ENCODE results near the gene SRGAP2. TPM values are rescaled to one million over a fixed set of nuclear protein-coding genes. Genes with fewer than 3 reads are reported as not detected.
A peak's percentile ranks its signal among the peaks of the same experiment; 100 is the strongest.
"Not testable (repeated sequence)": the region's sequence is repeated elsewhere in the genome, so short reads cannot be mapped to it uniquely, and the experiment has no call there.

SRGAP2 gene
- total and polyA plus RNA-seq, 4 donors: 14.9 to 99.2 (median 55.0) TPM

GRCh38 chr1:206196748-206197424 lies 6.5 kb upstream of the SRGAP2 start:
- H3K9ac ChIP-seq (ENCODE audit: insufficient read depth in 1 of 2, low read length in 2 of 2); H3K36me3 ChIP-seq (ENCODE audit: control insufficient read depth in 4 of 4, insufficient read depth in 4 of 4, low read length in 4 of 4); ATAC-seq (ENCODE audit: insufficient read depth, low FRiP score); H3K27ac ChIP-seq (ENCODE audit: low read depth in 1 of 2, low read length in 1 of 2); DNase-seq; H3K4me3 ChIP-seq; H3K27me3 ChIP-seq (ENCODE audit: control insufficient read depth in 3 of 3, insufficient read depth in 3 of 3, low read length in 2 of 3); H3K4me1 ChIP-seq (ENCODE audit: control insufficient read depth in 5 of 5, insufficient read depth in 5 of 5, low read length in 5 of 5); H3K9me3 ChIP-seq (ENCODE audit: control insufficient read depth in 4 of 4, insufficient read depth in 3 of 4, low read length in 3 of 4): not testable (repeated sequence)
- WGBS, 2 donors: 86 to 87% methylated on average over 3 of the region's 3 CpGs

DNA sequence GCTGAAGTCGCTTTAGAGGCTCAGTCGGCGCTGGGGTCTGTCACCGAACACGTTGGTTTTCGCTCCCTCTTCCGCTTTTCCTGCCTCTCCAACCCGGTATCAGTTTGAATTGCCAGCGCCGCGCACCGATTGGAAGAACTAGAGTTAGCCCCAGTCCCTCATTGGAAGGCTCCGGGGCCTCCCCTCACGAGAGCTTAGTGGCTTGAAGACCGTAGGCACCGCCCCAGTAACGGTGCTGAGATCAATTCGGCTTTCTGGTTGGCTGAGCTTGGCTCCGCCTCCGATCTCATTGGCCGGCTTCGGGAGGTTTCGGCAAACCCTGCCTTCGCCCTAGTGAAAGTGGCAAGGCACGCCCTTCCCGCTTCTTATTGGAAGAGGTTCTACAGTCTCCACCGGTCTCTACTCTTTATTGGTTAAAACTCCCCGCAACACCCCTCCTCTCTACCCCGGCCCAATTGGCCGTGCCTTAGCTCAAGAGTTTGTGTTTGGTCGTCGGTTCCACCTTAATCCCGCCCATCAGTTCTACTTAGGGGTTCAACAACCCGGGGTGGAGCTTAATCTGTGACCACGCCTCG lies 465 bp upstream of the SRGAP2 start, which contains the start of gene FAM72A:
FAM72A (minus strand) TSS at position 51 of the 575 bp plus-strand sequence. CDS start 814 bp downstream, outside the sequence.
- 0% methylated on average over 19 to 22 of the region's 36 CpGs for WGBS, 2 donors

DNA sequence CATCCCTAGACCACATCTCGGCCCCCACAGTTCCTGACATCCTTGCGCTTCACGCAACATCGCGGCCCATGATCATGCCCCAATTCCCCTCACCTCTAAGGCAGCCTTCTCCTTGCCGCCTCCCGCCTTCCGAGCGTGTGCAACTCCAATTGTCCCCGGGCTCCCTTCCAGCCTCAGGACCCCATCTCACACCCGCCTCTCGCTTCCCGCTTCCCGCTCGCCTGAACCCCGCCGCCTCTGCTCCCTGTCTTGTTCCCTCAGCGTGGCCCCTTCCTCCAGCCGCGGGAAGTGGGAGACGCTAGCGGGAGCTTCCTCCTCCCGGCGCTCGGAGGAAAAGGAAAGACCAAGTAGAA lies 794 bp downstream of the SRGAP2 start:
- H3K27ac ChIP-seq (ENCODE audit: low read depth in 1 of 2, low read length in 1 of 2): peak overlapping the region in 1 of 2 donors; percentile 79
- ATAC-seq (ENCODE audit: insufficient read depth, low FRiP score); H3K9me3 ChIP-seq (ENCODE audit: control insufficient read depth in 4 of 4, insufficient read depth in 3 of 4, low read length in 3 of 4); H3K4me3 ChIP-seq; H3K9ac ChIP-seq (ENCODE audit: insufficient read depth in 1 of 2, low read length in 2 of 2); H3K4me1 ChIP-seq (ENCODE audit: control insufficient read depth in 5 of 5, insufficient read depth in 5 of 5, low read length in 5 of 5); DNase-seq; H3K27me3 ChIP-seq (ENCODE audit: control insufficient read depth in 3 of 3, insufficient read depth in 3 of 3, low read length in 2 of 3); H3K36me3 ChIP-seq (ENCODE audit: control insufficient read depth in 4 of 4, insufficient read depth in 4 of 4, low read length in 4 of 4): not testable (repeated sequence)
- WGBS, 2 donors: 5% methylated on average over 4 of the region's 25 CpGs; no CpG with 5 or more reads in 1 of the 2 donors

More for the DNA sequence above, 465 bp upstream of the SRGAP2 start, which contains the start of gene FAM72A:
- peak; percentile 99 to 100 (median 100) for DNase-seq
- not testable (repeated sequence) for H3K9ac ChIP-seq (ENCODE audit: insufficient read depth in 1 of 2, low read length in 2 of 2); H3K4me1 ChIP-seq (ENCODE audit: control insufficient read depth in 5 of 5, insufficient read depth in 5 of 5, low read length in 5 of 5); H3K27me3 ChIP-seq (ENCODE audit: control insufficient read depth in 3 of 3, insufficient read depth in 3 of 3, low read length in 2 of 3); H3K36me3 ChIP-seq (ENCODE audit: control insufficient read depth in 4 of 4, insufficient read depth in 4 of 4, low read length in 4 of 4); H3K9me3 ChIP-seq (ENCODE audit: control insufficient read depth in 4 of 4, insufficient read depth in 3 of 4, low read length in 3 of 4)
- Histone ChIP-seq H3K4me3 (peak within 1 kb of the TSS; percentile 28), H3K27ac (ENCODE audit: low read depth in 1 of 2, low read length in 1 of 2) (peak within 1 kb of the TSS; percentile 66 to 79)
- peak; percentile 87 for ATAC-seq (ENCODE audit: insufficient read depth, low FRiP score)

- 0 to 1% methylated on average over 11 to 24 of the region's 25 CpGs for WGBS, 2 donors
- not testable (repeated sequence) for H3K4me3 ChIP-seq; H3K9me3 ChIP-seq (ENCODE audit: control insufficient read depth in 4 of 4, insufficient read depth in 3 of 4, low read length in 3 of 4); H3K9ac ChIP-seq (ENCODE audit: insufficient read depth in 1 of 2, low read length in 2 of 2); ATAC-seq (ENCODE audit: insufficient read depth, low FRiP score); H3K36me3 ChIP-seq (ENCODE audit: control insufficient read depth in 4 of 4, insufficient read depth in 4 of 4, low read length in 4 of 4); H3K27me3 ChIP-seq (ENCODE audit: control insufficient read depth in 3 of 3, insufficient read depth in 3 of 3, low read length in 2 of 3); H3K4me1 ChIP-seq (ENCODE audit: control insufficient read depth in 5 of 5, insufficient read depth in 5 of 5, low read length in 5 of 5)
- H3K27ac ChIP-seq (ENCODE audit: low read depth in 1 of 2, low read length in 1 of 2): peak overlapping the region; percentile 31 to 60
- DNase-seq: peak; percentile 47 to 61 (median 58)
Measured at GRCh38 chr1:206204871-206205270, 1.5 kb downstream of the SRGAP2 start.

- not testable (repeated sequence) for ATAC-seq (ENCODE audit: insufficient read depth, low FRiP score); H3K9ac ChIP-seq (ENCODE audit: insufficient read depth in 1 of 2, low read length in 2 of 2); H3K27ac ChIP-seq (ENCODE audit: low read depth in 1 of 2, low read length in 1 of 2); H3K9me3 ChIP-seq (ENCODE audit: control insufficient read depth in 4 of 4, insufficient read depth in 3 of 4, low read length in 3 of 4); H3K4me3 ChIP-seq; H3K27me3 ChIP-seq (ENCODE audit: control insufficient read depth in 3 of 3, insufficient read depth in 3 of 3, low read length in 2 of 3); H3K4me1 ChIP-seq (ENCODE audit: control insufficient read depth in 5 of 5, insufficient read depth in 5 of 5, low read length in 5 of 5); H3K36me3 ChIP-seq (ENCODE audit: control insufficient read depth in 4 of 4, insufficient read depth in 4 of 4, low read length in 4 of 4); DNase-seq
- 6% methylated on average over 18 of the region's 31 CpGs; no CpG with 5 or more reads in 1 of the 2 donors for WGBS, 2 donors
Measured at GRCh38 chr1:206205569-206205968, 2.2 kb downstream of the SRGAP2 start.

GRCh38 chr1:206210802-206211201 lies 7.5 kb downstream of the SRGAP2 start:
- H3K4me1 ChIP-seq (ENCODE audit: control insufficient read depth in 5 of 5, insufficient read depth in 5 of 5, low read length in 5 of 5); ATAC-seq (ENCODE audit: insufficient read depth, low FRiP score); H3K27ac ChIP-seq (ENCODE audit: low read depth in 1 of 2, low read length in 1 of 2); H3K4me3 ChIP-seq; H3K36me3 ChIP-seq (ENCODE audit: control insufficient read depth in 4 of 4, insufficient read depth in 4 of 4, low read length in 4 of 4); H3K27me3 ChIP-seq (ENCODE audit: control insufficient read depth in 3 of 3, insufficient read depth in 3 of 3, low read length in 2 of 3); H3K9ac ChIP-seq (ENCODE audit: insufficient read depth in 1 of 2, low read length in 2 of 2); H3K9me3 ChIP-seq (ENCODE audit: control insufficient read depth in 4 of 4, insufficient read depth in 3 of 4, low read length in 3 of 4): not testable (repeated sequence)
- no CpG with 5 or more reads among the region's 1 CpG for WGBS, 2 donors
- peak; percentile 3 to 46 (median 35) for DNase-seq

DNA sequence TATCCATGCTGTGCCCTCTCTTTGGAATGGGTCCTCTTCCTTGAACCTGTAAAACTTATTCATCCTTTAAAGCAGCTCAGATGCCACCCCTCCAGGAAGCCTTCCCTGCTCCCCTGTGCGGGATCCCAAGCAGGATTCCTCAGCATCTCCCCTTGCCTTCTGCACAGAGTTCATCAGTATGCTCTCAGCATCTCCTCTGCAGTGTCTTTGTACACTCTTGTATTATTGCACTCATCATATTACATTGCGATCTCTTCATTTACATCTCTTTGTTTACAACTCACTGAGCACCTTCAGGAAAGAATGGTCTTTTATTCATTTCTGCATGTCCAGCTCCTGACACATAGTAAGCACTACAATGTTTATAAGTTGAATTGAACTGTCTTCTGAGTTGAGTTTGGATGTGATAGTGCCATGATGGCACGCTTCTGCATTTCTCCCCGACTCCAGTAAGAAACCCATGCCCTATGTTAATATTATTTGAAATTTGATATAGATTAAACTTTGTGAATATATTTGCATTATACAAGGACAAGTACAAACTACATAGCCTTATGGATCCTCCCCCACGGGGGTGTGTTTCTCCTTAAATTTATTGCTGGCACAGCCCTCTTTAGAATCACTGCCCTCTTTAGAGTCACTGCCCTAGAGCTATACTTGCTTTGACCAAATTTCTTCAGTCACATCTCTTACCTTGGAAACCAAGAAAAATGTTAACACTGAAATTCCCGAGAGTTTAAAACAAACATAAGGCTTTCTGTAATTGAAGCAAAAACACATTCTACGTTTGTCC lies 12.5 kb downstream of the SRGAP2 start:
- WGBS, 2 donors: 71 to 77% methylated on average over 4 of the region's 7 CpGs
- not testable (repeated sequence) for H3K36me3 ChIP-seq (ENCODE audit: control insufficient read depth in 4 of 4, insufficient read depth in 4 of 4, low read length in 4 of 4); H3K27ac ChIP-seq (ENCODE audit: low read depth in 1 of 2, low read length in 1 of 2); H3K27me3 ChIP-seq (ENCODE audit: control insufficient read depth in 3 of 3, insufficient read depth in 3 of 3, low read length in 2 of 3); H3K4me3 ChIP-seq; DNase-seq; H3K4me1 ChIP-seq (ENCODE audit: control insufficient read depth in 5 of 5, insufficient read depth in 5 of 5, low read length in 5 of 5); ATAC-seq (ENCODE audit: insufficient read depth, low FRiP score); H3K9ac ChIP-seq (ENCODE audit: insufficient read depth in 1 of 2, low read length in 2 of 2); H3K9me3 ChIP-seq (ENCODE audit: control insufficient read depth in 4 of 4, insufficient read depth in 3 of 4, low read length in 3 of 4)

- H3K9me3 ChIP-seq (ENCODE audit: control insufficient read depth in 4 of 4, insufficient read depth in 3 of 4, low read length in 3 of 4); DNase-seq: not testable (repeated sequence)
- 78 to 88% methylated on average over 1 to 2 of the region's 3 CpGs for WGBS, 2 donors
Measured at GRCh38 chr1:206218285-206218684, 14.9 kb downstream of the SRGAP2 start.

More at GRCh38 chr1:206218285-206218684, 14.9 kb downstream of the SRGAP2 start:
- not testable (repeated sequence) for H3K27ac ChIP-seq (ENCODE audit: low read depth in 1 of 2, low read length in 1 of 2); ATAC-seq (ENCODE audit: insufficient read depth, low FRiP score); H3K9ac ChIP-seq (ENCODE audit: insufficient read depth in 1 of 2, low read length in 2 of 2); H3K4me3 ChIP-seq; H3K36me3 ChIP-seq (ENCODE audit: control insufficient read depth in 4 of 4, insufficient read depth in 4 of 4, low read length in 4 of 4); H3K27me3 ChIP-seq (ENCODE audit: control insufficient read depth in 3 of 3, insufficient read depth in 3 of 3, low read length in 2 of 3); H3K4me1 ChIP-seq (ENCODE audit: control insufficient read depth in 5 of 5, insufficient read depth in 5 of 5, low read length in 5 of 5)

Measured in lung (tissue), 10 donors.